GM10266 (cell line): Measurements from ENCODE around the gene DHX35.

ENCODE experiments used
- DNase-seq: peaks from one replicate; pipeline ENCODE4 v3.0.0; 2012; ENCODE audit errors: extremely low spot score
- TF ChIP-seq, protein P1 (sequence below): IDR thresholded peaks from 2 replicates; pipeline ENCODE4 v1.5.1; 2012; ENCODE audit warnings: mild to moderate bottlenecking, low read depth; ENCODE audit not compliant: control insufficient read depth, insufficient read depth; ENCODE audit errors: missing control alignments

The DHX35 gene

DNA sequence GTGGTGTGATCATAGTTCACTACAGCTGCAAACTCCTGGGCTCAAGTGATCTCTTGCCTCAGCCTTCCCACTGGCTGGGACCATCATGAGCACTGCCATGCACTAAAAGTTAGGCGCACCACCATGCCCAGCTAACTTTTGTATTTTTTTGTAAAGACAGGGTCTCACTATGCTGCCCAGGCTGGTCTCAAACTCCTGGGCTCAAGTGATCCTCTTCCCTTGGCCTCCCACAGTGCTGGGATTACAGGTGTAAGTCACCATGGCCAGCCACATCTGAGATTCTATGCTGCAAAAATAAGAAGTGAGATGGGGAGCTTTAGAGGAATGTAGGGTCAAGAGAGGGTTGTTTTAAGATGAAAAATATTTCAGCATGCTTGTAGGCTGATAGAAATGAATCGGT lies 37.4 kb upstream of the DHX35 start:
- no peak for DNase-seq
- TF ChIP-seq, protein P1, sequence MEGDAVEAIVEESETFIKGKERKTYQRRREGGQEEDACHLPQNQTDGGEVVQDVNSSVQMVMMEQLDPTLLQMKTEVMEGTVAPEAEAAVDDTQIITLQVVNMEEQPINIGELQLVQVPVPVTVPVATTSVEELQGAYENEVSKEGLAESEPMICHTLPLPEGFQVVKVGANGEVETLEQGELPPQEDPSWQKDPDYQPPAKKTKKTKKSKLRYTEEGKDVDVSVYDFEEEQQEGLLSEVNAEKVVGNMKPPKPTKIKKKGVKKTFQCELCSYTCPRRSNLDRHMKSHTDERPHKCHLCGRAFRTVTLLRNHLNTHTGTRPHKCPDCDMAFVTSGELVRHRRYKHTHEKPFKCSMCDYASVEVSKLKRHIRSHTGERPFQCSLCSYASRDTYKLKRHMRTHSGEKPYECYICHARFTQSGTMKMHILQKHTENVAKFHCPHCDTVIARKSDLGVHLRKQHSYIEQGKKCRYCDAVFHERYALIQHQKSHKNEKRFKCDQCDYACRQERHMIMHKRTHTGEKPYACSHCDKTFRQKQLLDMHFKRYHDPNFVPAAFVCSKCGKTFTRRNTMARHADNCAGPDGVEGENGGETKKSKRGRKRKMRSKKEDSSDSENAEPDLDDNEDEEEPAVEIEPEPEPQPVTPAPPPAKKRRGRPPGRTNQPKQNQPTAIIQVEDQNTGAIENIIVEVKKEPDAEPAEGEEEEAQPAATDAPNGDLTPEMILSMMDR, result no peak

DNA sequence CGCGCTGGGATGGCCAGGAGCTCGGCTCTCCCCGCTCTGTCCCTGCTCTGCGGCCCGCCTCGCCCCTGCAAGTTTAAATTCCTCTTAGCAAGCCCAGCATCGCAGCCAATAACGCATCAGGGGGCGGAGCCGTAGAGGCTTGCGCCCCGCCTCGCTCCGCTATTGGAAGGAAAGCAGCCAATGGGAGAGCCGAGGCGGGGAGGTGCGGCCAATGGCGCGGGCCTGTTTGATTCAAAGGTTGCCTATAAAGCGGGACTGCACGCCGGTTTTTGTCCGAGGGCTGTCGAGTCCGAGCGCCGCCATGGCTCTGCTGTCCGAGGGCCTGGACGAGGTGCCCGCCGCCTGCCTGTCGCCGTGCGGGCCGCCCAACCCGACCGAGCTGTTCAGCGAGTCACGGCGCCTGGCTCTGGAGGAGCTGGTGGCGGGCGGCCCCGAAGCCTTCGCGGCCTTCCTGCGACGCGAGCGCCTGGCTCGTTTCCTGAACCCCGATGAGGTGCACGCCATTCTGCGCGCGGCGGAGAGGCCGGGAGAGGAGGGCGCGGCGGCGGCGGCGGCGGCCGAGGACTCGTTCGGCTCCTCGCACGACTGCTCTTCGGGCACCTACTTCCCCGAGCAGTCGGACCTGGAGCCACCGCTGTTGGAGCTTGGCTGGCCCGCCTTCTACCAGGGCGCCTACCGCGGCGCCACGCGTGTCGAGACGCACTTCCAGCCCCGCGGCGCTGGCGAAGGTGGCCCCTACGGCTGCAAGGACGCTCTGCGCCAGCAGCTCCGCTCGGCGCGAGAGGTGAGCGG lies 35.8 kb upstream of the DHX35 start, which contains the start of gene FAM83D:
FAM83D (plus strand) TSS at position 276 of the 792 bp plus-strand sequence; CDS start at position 302, 26 bp downstream.
- TF ChIP-seq, protein P1, result no peak
- DNase-seq, result peak; percentile 99

DNA sequence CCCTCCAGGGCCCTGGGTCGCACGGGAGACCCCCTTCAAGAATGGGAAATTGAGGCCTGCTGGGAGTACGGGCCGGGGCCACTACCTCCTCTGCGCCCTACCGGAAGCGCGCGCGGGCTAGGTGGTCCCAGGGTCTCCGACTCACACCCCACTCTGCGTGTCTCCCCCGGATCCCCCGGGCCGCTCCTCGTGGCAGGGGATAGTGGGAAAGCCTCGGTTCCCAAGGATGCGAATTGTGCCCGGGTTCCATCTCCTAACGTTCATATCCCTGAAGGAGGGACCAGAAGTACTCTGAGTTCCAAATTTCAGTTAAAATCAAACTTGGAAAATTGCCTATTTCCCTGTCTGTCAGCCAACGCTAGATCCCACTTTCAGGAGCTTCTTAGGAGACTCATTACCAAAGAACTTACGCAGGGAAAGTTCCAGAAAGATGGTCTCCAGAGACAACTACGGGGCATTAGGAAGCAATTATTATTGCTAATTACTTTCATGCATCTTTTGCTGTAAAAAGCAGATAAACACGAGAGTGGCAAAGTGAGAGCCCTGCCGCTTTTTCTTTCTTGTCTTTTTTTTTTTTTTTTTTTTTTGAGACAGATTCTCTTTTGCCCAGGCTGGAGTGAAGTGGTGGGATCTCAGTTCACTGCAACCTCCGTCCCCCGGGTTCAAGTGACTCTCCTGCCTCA lies 35.1 kb upstream of the DHX35 start:
- TF ChIP-seq, protein P1, result no peak
- DNase-seq, result no peak

DNA sequence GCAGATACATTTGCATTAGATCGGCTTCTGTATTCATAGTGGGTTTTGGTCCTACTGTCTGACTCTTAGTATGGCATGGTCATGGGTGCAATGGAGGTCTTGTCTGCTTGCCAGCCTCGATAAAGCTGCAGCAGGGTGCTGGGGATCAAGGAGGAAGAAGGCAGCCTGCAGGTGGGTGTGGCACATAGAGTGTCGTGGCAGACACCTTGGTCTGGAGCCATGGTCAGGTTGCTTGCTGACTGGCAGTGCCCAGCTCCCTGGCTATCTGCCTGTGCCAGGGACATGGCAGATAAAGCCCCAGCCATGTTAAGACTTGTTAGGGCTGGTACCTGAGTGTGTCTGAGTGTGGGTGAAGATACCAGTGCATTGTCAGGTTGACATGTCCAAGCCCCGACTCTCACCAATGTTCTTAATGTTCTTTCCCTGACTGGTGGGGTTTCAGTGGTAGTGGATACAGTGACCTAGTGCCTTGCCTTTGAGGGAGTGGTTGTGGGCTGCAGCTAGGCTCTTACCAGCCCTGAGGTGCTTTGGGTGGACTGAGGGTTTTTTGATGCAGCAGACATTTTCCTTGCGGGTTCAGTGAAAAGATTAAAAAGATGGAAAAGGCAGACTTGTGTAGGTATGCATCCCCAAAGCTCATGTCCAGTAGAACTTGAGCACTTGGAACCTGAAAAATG lies 34.1 kb upstream of the DHX35 start:
- TF ChIP-seq, protein P1, result no peak
- DNase-seq, result no peak

DNA sequence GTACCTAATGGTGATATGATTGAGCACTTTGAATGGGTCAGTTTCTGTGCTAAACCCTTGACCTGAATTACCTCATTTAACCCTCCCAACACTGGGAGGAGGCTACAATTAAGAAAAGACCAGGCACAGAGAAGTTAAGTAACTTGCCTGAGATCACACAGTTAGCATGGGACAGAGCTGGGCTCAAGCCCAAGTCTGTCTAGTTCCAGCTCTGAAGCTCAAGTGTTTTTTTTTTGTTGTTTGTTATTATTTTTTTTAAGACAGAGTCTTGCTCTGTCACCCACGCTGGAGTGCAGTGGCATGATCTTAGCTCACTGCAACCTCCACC lies 31.9 kb upstream of the DHX35 start:
- TF ChIP-seq, protein P1, result no peak
- no peak for DNase-seq

DNA sequence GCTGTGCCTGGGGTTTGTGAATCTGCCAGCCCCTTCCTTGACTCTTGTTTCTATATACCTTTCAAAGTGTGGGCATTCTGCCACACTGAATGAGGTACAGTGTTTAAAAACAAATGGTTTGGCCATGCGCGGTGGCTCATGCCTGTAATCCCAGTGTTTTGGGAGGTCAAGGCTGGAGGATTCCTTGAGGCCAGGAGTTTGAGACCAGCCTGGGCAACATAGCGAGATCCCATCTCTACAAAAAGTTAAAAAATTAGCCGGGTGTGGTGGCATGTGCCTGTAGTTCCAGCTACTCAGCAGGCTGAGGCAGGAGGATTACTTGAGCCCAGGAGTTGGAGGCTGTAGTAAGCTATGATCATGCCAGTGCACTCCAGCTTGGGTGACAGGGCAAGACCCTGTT lies 30.2 kb upstream of the DHX35 start:
- TF ChIP-seq, protein P1, result no peak
- no peak for DNase-seq
